Gastrocnemius medialis (tissue), 4 donors: ENCODE results near the gene POLR3K.

Source experiments
- POLR2A ChIP-seq, 2 donors: fragments of 450-650 bp; IDR thresholded peaks; one replicate each; pipeline ENCODE4 v1.6.1; 2017; ENCODE audit warnings: antibody characterized with exemption in 2 of 2, mild to moderate bottlenecking in 2 of 2, moderate library complexity in 2 of 2
- TF ChIP-seq, protein P1 (sequence below), 5 experiments: fragments of 450-650 bp in 3 of 5; fragments of 200-600 bp in 2 of 5; sonication (generic) in 2 of 5; IDR thresholded peaks in 4 of 5; conservative IDR thresholded peaks in 1 of 5; 1 replicate in 4 of 5; 2 replicates in 1 of 5; pipeline ENCODE4 v1.5.1; 2016 to 2019; ENCODE audit warnings: antibody characterized with exemption in 5 of 5, mild to moderate bottlenecking in 3 of 5, moderate library complexity in 3 of 5

GRCh38 chr16:38941-39892 lies 14.2 kb downstream of the POLR3K start:
- TF ChIP-seq, protein P1, sequence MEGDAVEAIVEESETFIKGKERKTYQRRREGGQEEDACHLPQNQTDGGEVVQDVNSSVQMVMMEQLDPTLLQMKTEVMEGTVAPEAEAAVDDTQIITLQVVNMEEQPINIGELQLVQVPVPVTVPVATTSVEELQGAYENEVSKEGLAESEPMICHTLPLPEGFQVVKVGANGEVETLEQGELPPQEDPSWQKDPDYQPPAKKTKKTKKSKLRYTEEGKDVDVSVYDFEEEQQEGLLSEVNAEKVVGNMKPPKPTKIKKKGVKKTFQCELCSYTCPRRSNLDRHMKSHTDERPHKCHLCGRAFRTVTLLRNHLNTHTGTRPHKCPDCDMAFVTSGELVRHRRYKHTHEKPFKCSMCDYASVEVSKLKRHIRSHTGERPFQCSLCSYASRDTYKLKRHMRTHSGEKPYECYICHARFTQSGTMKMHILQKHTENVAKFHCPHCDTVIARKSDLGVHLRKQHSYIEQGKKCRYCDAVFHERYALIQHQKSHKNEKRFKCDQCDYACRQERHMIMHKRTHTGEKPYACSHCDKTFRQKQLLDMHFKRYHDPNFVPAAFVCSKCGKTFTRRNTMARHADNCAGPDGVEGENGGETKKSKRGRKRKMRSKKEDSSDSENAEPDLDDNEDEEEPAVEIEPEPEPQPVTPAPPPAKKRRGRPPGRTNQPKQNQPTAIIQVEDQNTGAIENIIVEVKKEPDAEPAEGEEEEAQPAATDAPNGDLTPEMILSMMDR (IDR thresholded peaks at IDR 0.05 in 4 of 5, conservative IDR thresholded peaks at IDR 0.05 in 1 of 5): no peak
- no peak for TF ChIP-seq POLR2A (IDR thresholded peaks at IDR 0.05)
